ENCODE data around the gene TMEM176A.

DNA sequence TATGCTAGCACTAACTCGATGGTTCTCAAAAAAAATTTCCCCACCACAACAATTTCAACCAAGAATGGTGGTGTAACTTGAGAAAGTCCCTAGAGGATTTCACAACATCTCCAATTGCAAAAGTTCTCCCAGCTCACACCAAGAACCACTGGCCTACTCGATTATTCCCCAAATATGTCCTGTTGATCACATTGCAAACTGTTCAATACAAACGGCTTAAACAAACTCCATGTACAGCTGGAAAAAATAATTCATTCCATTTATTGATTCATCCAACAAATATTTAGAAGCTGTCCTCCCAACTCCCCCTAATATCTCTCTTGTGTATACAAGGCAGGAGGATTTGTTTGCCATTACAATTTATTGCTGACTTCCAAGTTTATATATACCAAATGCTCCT is 19.5 kb upstream of the TMEM176A start:
- TF ChIP-seq, protein P1, sequence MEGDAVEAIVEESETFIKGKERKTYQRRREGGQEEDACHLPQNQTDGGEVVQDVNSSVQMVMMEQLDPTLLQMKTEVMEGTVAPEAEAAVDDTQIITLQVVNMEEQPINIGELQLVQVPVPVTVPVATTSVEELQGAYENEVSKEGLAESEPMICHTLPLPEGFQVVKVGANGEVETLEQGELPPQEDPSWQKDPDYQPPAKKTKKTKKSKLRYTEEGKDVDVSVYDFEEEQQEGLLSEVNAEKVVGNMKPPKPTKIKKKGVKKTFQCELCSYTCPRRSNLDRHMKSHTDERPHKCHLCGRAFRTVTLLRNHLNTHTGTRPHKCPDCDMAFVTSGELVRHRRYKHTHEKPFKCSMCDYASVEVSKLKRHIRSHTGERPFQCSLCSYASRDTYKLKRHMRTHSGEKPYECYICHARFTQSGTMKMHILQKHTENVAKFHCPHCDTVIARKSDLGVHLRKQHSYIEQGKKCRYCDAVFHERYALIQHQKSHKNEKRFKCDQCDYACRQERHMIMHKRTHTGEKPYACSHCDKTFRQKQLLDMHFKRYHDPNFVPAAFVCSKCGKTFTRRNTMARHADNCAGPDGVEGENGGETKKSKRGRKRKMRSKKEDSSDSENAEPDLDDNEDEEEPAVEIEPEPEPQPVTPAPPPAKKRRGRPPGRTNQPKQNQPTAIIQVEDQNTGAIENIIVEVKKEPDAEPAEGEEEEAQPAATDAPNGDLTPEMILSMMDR (IDR thresholded peaks at IDR 0.05; ENCODE audit: low read depth, low read length), result no peak
- TF ChIP-seq POLR2A (IDR thresholded peaks at IDR 0.05; ENCODE audit: extremely low read depth, insufficient read length), result no peak

Data from NB4 (cell line).